HG03575 (cell line): ENCODE results near the gene ST8SIA4.

Experiments used
- ATAC-seq: cut with Tn5 transposase; IDR thresholded peaks from one replicate; pipeline ENCODE4 v1.9.1; 2021; ENCODE audit not compliant: unreplicated experiment, insufficient number of reproducible peaks, low FRiP score; ENCODE audit errors: extremely low read depth

The ST8SIA4 gene

GRCh38 chr5:100838048-100838473, 65.0 kb downstream of the ST8SIA4 start:
- ATAC-seq = no peak

GRCh38 chr5:100834519-100834918, 68.6 kb downstream of the ST8SIA4 start:
- no peak for ATAC-seq

GRCh38 chr5:100832252-100833230, 70.5 kb downstream of the ST8SIA4 start:
- ATAC-seq = no peak

- no peak for ATAC-seq
Observed at GRCh38 chr5:100828898-100829356, 74.2 kb downstream of the ST8SIA4 start.

- ATAC-seq = peak; percentile 52
Observed at GRCh38 chr5:100828071-100828897, 74.8 kb downstream of the ST8SIA4 start.

- ATAC-seq = peak; percentile 5
Observed at GRCh38 chr5:100827481-100827889, 75.6 kb downstream of the ST8SIA4 start.

GRCh38 chr5:100826133-100826532, 76.9 kb downstream of the ST8SIA4 start:
- no peak for ATAC-seq

- no peak for ATAC-seq
Observed at GRCh38 chr5:100824635-100825034, 78.4 kb downstream of the ST8SIA4 start.

- no peak for ATAC-seq
Observed at GRCh38 chr5:100823812-100824211, 79.3 kb downstream of the ST8SIA4 start.

- ATAC-seq = no peak
Observed at GRCh38 chr5:100821751-100822150, 81.3 kb downstream of the ST8SIA4 start.

- no peak for ATAC-seq
Observed at GRCh38 chr5:100818340-100818739, 84.7 kb downstream of the ST8SIA4 start.

- no peak for ATAC-seq
Observed at GRCh38 chr5:100803397-100803796, 99.7 kb downstream of the ST8SIA4 start.

- no peak for ATAC-seq
Observed at GRCh38 chr5:100802208-100802607, 100.9 kb downstream of the ST8SIA4 start.

GRCh38 chr5:100800562-100800961, 102.5 kb downstream of the ST8SIA4 start:
- ATAC-seq = peak; percentile 93

- no peak for ATAC-seq
Observed at GRCh38 chr5:100799166-100799565, 103.9 kb downstream of the ST8SIA4 start.

GRCh38 chr5:100797861-100798260, 105.2 kb downstream of the ST8SIA4 start:
- ATAC-seq = no peak

- no peak for ATAC-seq
Observed at GRCh38 chr5:100796851-100797250, 106.2 kb downstream of the ST8SIA4 start.

- ATAC-seq = no peak
Observed at GRCh38 chr5:100794844-100795243, 108.2 kb downstream of the ST8SIA4 start.

- ATAC-seq = no peak
Observed at GRCh38 chr5:100794218-100794617, 108.9 kb downstream of the ST8SIA4 start.

GRCh38 chr5:100792781-100793180, 110.3 kb downstream of the ST8SIA4 start:
- ATAC-seq = no peak
